Uterus (tissue), 4 donors: ENCODE data around the gene DIABLO. TPM values are rescaled to one million over a fixed set of nuclear protein-coding genes. Genes with fewer than 3 reads are reported as not detected.
"Not testable (repeated sequence)": the region's sequence is repeated elsewhere in the genome, so short reads cannot be mapped to it uniquely, and the experiment has no call there.

Experiments used
- DNase-seq, 2 donors: peaks; one replicate each; pipeline ENCODE4 v3.0.0-alpha.2; 2019 to 2020
- H3K27ac ChIP-seq, 2 donors: fragments of 200-600 bp; sonication (generic); 1 replicate in 1 of 2; 2 replicates in 1 of 2; pipeline ENCODE4 v1.5.1; 2016 to 2018
- H3K27me3 ChIP-seq, 2 donors: fragments of 200-600 bp; sonication (generic); one replicate each; pipeline ENCODE4 v1.5.1; 2018 to 2019; ENCODE audit warnings: control low read depth in 1 of 2
- H3K36me3 ChIP-seq, 2 donors: fragments of 200-600 bp; sonication (generic); one replicate each; pipeline ENCODE4 v1.5.1; 2019; ENCODE audit warnings: control low read depth in 1 of 2
- H3K4me1 ChIP-seq, 2 donors: fragments of 200-600 bp; sonication (generic); one replicate each; pipeline ENCODE4 v1.5.1; 2018 to 2019; ENCODE audit warnings: control low read depth in 1 of 2
- H3K4me3 ChIP-seq, 2 donors: fragments of 200-600 bp; sonication (generic); 1 replicate in 1 of 2; 2 replicates in 1 of 2; pipeline ENCODE4 v1.5.1; 2018 to 2019; ENCODE audit warnings: mild to moderate bottlenecking in 1 of 2
- H3K9me3 ChIP-seq, 2 donors: fragments of 200-600 bp; sonication (generic); one replicate each; pipeline ENCODE4 v1.5.1; 2019; ENCODE audit warnings: control low read depth in 1 of 2
- CTCF ChIP-seq, 4 experiments: fragments of 200-600 bp in 2 of 4; fragments of 450-650 bp in 2 of 4; sonication (generic) in 2 of 4; IDR thresholded peaks; one replicate each; pipeline ENCODE4 v1.5.1; 2016 to 2019; ENCODE audit warnings: antibody characterized with exemption in 4 of 4, mild to moderate bottlenecking in 2 of 4, moderate library complexity in 1 of 4
- POLR2A ChIP-seq, 2 donors: fragments of 450-650 bp; IDR thresholded peaks; one replicate each; pipeline ENCODE4 v1.6.1; 2016; ENCODE audit warnings: antibody characterized with exemption in 2 of 2, mild to moderate bottlenecking in 1 of 2, moderate library complexity in 1 of 2
- intact Hi-C: fragments of 100-400 bp; cut with DNase I; formaldehyde crosslinking; loops from one replicate; pipeline ENCODE4 v1.15.1; 2023; ENCODE audit warnings: low total_unique reads
- total RNA-seq, 4 donors: library from RNA; depleted of rRNA in 3 of 4; stranded (reverse); fragments of >200 nt in 3 of 4; gene quantifications; one replicate each; pipeline versions ENCODE4 v1.1.0 to v1.2.4, GENCODE V29; 2014 to 2023
- donor health status: DM: yes; HTN: yes; CAD: no.

DIABLO gene
- total RNA-seq, 4 donors from 2014 or later: 46.2 to 68.9 (median 53.9) TPM

GRCh38 chr12:122204167-122205052, 21.4 kb downstream of the DIABLO start:
- peaks cover 0 to 12% of the 10 kb centered on the region in 2 donors for H3K4me1 ChIP-seq
- peak overlapping the region in 1 of 2 donors; percentile 44 for H3K4me3 ChIP-seq
- intact Hi-C loops: no loop called here
- H3K27ac ChIP-seq: no peak overlapping the region
- no peak for DNase-seq
- peaks cover 15 to 24% of the 10 kb centered on the region in 2 donors for H3K27me3 ChIP-seq
- H3K36me3 ChIP-seq: no peaks in the 10 kb centered on the region
- H3K9me3 ChIP-seq: no peaks in the 10 kb centered on the region
- no peak for TF ChIP-seq CTCF (IDR thresholded peaks at IDR 0.05)
- TF ChIP-seq POLR2A (IDR thresholded peaks at IDR 0.05): no peak

- Histone ChIP-seq H3K36me3 (no peaks in the 10 kb centered on the region), H3K27me3 (peaks cover 15 to 24% of the 10 kb centered on the region in 2 donors), H3K4me3 (peak within 1 kb of the TSS; percentile 11 to 44), H3K9me3 (no peaks in the 10 kb centered on the region), H3K4me1 (peaks cover 0 to 12% of the 10 kb centered on the region in 2 donors), H3K27ac (no peak within 1 kb of the TSS)
- TF ChIP-seq CTCF (IDR thresholded peaks at IDR 0.05) (no peak), POLR2A (IDR thresholded peaks at IDR 0.05) (no peak)
- intact Hi-C loops: no loop called here
- peak in 1 of 2 donors; percentile 45 for DNase-seq
Measured at GRCh38 chr12:122203301-122204166, 22.3 kb downstream of the DIABLO start, which contains the start of gene B3GNT4. Gene B3GNT4 (plus strand): TSS chr12:122203709. CDS start chr12:122204619, 910 bp downstream.

GRCh38 chr12:122202811-122203210, 23.0 kb downstream of the DIABLO start:
- peaks cover 0 to 12% of the 10 kb centered on the region in 2 donors for H3K4me1 ChIP-seq
- H3K36me3 ChIP-seq, DNase-seq, H3K9me3 ChIP-seq, intact Hi-C loops, H3K27ac ChIP-seq: not testable (repeated sequence)
- H3K4me3 ChIP-seq: peak overlapping the region; percentile 11 to 44
- H3K27me3 ChIP-seq: peaks cover 15 to 24% of the 10 kb centered on the region in 2 donors

- H3K4me3 ChIP-seq: no peak overlapping the region
- TF ChIP-seq POLR2A (IDR thresholded peaks at IDR 0.05): no peak
- TF ChIP-seq CTCF (IDR thresholded peaks at IDR 0.05): no peak
- H3K36me3 ChIP-seq: no peaks in the 10 kb centered on the region
- intact Hi-C loops: no loop called here
- peaks cover 15 to 24% of the 10 kb centered on the region in 2 donors for H3K27me3 ChIP-seq
- H3K4me1 ChIP-seq: peaks cover 0 to 12% of the 10 kb centered on the region in 2 donors
- no peaks in the 10 kb centered on the region for H3K9me3 ChIP-seq
- H3K27ac ChIP-seq: no peak overlapping the region
- no peak for DNase-seq
Measured at GRCh38 chr12:122202017-122202416, 23.8 kb downstream of the DIABLO start.

GRCh38 chr12:122201381-122201780, 24.5 kb downstream of the DIABLO start:
- Histone ChIP-seq H3K27ac (no peak overlapping the region), H3K36me3 (no peaks in the 10 kb centered on the region), H3K9me3 (no peaks in the 10 kb centered on the region), H3K27me3 (peaks cover 15 to 24% of the 10 kb centered on the region in 2 donors), H3K4me3 (no peak overlapping the region), H3K4me1 (peaks cover 0 to 12% of the 10 kb centered on the region in 2 donors)
- intact Hi-C loops: no loop called here
- no peak for TF ChIP-seq CTCF (IDR thresholded peaks at IDR 0.05)
- no peak for TF ChIP-seq POLR2A (IDR thresholded peaks at IDR 0.05)
- DNase-seq: no peak
